RPMI8226 (cell line): Measurements from ENCODE around the gene DNAJB6.

ENCODE experiments used
- DNase-seq: peaks from one replicate; pipeline ENCODE4 v3.0.0-alpha.2; 2015

DNAJB6 gene

DNA sequence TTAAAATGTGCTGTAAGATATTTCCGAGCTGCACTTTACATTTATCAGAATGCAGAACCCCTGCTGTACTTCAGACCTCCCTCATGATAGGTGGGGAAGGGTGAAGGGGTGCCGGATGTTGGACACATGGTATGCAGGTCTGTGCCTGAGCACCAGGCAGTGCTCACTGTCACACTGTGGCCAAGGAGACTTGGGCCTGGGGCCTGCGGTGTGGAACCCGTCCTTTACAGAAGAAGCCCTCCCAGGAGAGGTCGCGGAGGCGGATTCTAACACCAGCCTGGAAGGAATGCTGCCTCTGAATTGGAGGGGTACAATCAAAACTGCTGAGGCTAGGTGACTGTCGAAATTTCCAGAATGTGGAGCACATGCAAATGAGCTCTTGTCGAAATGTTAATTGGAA lies 34.5 kb downstream of the DNAJB6 start:
- no peak for DNase-seq

GRCh38 chr7:157372300-157373232 lies 35.8 kb downstream of the DNAJB6 start:
- DNase-seq: no peak

DNA sequence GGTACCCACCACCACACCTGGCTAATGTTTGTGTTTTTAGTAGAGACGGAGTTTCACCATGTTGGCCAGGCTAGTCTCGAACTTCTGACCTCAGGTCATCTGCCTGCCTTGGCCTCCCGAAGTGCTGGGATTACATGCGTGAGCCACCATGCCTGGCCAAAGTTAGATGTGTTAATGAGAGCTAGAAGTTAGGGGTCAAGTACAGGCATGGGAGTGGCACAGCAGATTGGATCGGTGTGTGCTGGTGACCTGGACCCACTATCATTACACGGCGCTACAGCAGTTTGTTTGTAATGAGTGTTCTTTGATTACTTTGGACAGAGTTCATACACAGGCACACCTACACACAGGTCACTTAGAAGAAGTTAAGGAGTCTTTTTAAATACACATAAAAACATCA lies 36.7 kb downstream of the DNAJB6 start:
- DNase-seq: no peak

- DNase-seq: no peak
Observed at GRCh38 chr7:157375410-157375809, 38.6 kb downstream of the DNAJB6 start.

GRCh38 chr7:157377436-157378124 lies 40.8 kb downstream of the DNAJB6 start:
- DNase-seq: no peak

DNA sequence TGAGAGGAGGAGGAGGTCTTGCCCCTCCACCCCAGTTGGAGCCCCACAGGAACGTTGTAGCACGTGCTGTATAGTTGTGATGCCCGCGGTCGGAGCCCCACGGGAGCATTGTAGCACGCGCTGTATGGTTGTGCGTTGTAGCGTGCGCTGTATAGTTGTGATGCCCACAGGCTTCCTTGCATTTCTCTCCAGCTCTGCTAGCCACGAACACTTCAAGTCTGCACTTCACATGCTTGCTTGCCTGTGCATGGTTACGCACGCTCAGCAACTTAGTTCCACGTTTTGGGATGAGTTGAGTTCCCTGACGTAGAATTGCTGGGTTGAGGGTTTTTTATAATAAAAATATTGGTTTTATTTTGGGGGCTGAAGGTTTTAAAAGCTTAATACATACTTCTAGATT lies 41.6 kb downstream of the DNAJB6 start:
- no peak for DNase-seq

- no peak for DNase-seq
Observed at GRCh38 chr7:157379493-157379892, 42.7 kb downstream of the DNAJB6 start.

GRCh38 chr7:157380416-157380815 lies 43.6 kb downstream of the DNAJB6 start:
- no peak for DNase-seq

DNA sequence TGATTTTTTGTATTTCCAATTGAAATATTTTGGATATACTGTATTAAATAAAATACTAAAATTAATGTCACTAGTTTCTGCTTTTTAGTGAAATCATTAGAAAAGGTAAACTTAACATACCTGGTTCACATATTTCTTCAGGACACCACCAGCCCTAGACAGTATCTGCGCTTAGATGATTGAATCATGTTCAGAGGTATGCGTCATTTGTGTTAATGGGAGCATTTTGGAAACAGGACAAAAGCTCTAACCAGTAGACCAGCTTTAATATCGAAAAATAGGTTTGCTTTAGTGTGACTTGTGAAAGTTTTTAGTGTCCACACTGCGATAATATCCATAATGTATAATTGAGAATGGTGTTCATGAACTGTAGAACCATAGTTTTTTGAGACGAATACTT lies 47.1 kb downstream of the DNAJB6 start:
- no peak for DNase-seq

- no peak for DNase-seq
Observed at GRCh38 chr7:157384301-157384700, 47.5 kb downstream of the DNAJB6 start.

GRCh38 chr7:157386979-157387800 lies 50.4 kb downstream of the DNAJB6 start:
- DNase-seq: peak; percentile 60

- DNase-seq: no peak
Observed at GRCh38 chr7:157388301-157388700, 51.5 kb downstream of the DNAJB6 start.

GRCh38 chr7:157389951-157390730 lies 53.3 kb downstream of the DNAJB6 start:
- no peak for DNase-seq

GRCh38 chr7:157391036-157391710 lies 54.4 kb downstream of the DNAJB6 start:
- no peak for DNase-seq

DNA sequence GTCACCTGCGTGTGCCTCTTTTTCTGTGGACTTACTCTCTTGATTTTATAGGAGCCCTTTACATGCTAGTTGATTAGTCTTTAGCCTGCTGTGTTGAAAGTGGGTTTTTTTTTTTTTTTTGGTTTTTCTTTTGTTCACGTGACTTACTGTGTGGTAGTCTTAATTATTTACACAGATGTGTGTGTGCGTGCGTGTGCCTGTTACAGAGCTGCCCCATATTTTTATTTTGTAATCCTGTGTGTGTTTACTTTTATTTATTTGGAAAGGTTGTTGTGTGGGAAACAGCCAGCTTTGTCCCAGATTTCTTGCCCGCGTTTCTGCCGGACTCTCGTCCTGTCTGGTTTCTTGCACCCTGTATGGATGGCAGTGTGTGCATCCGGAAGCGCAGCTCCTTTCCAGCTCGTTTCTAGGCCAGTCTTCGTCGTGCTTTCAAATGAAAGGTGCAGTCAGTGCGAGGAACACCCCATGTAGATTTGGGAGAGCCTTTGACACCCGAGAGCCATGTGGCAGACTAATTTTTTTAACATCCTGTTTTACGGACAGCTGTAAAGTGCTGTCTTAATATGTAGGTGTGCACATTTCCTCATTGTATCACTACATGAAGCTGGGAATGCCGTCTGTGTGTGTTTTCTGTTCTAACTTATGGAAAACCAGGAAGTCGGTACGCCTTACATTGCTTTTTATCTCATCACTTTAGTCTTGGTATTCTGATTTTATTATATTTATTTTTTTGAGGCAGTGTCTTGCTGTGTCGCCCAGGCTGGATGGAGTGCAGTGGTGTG lies 55.6 kb downstream of the DNAJB6 start:
- DNase-seq: no peak

DNA sequence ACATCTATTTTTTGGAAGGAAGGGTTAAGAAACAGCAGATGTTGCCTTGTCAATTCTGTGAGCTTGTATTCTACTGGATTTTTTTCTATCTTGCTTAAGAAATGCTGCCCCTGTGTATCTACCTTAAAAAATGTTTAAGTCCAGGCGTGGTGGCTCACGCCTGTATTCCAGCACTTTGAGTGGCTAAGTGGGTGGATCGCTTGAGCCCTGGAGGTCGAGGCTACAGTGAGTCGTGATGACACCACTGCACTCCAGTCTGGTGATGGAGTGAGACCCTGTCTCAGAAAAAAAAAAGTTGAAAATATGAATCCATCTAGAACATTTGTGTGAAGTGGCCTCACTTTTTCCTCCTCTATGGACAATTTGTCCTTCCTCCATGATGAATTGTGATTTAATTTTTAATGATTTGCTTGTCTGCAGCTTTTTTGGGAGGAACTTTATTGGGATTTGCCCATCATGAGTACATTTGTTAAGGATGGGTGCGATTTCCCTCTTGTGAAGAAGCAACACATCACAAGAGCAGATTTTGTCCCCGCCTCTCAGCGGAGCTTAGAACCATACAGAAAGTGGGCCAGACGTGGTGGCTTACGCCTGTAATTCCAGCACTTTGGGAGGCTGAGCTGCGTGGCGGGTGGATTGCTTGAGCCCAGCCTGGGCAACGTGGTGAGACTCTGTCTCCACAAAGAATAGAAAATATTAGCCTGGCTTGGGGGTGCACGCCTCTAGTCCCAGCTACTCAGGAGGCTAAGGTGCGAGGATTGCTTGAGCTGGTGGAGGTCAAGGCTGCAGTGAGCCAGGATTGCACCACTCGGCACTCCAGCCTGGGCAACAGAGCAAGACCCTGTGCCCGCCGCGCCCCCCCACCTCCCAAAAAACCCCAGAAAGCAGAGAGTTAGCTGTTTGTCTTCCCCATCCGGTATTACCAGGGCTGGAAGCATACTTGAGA lies 57.7 kb downstream of the DNAJB6 start:
- DNase-seq: no peak

DNA sequence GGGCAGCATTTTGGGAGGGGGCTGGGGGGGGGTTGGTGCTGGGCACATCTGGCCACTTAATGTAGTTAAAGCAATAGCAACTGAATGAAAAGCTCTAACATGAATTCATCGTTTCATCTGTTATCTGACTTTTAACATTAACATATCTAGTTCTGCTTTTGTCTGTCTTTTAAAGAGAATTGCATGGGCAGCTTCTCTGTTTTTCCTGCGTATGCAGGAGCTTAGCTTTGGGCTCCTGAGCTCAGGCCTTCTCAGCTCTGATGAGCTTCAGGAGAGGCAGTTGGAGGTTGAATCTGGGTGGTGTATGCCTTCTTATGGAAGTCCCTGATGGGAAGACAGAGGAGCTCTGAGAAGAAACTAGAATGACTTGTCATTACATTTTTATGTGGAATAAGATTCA lies 58.4 kb downstream of the DNAJB6 start:
- DNase-seq: no peak

DNA sequence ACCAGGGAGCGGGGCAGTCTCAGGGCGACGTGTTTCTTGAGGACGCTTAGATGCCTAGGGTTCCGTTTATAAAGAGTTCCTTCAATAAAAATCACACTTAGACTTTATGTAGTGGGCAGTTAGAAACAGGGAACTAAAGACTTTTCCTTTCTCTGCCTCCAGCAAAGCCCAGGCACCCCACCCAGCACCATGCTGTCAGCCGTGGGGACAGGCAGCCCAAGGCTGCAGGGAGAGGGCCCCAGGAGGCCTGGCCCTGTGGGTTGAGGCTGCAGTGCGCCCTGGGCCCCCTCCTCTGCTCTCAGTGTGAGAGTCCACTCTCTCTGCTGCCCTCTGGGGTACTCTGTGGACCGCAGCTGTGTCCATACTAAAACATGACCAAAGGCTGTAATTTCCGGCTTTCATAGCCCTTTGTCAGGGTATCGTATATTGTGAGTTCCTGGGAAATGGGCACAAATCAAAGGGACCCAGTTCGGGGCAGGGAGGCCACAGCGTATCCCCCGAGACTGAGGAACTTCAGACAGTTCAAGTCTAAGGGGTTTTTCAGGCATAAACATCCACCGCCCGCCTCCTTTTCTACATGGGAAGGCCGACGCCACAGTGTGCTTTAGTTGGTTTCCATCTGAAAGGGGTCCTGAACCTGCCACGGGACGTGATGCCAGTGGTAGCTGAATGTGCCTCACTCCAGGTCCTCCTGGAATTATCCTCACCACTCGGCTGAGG lies 59.7 kb downstream of the DNAJB6 start:
- DNase-seq: no peak

- no peak for DNase-seq
Observed at GRCh38 chr7:157397036-157397720, 60.4 kb downstream of the DNAJB6 start.
